NCI-H510A (cell line): Measurements from ENCODE around the gene PHF13.
"Not testable (repeated sequence)": the region's sequence is repeated elsewhere in the genome, so short reads cannot be mapped to it uniquely, and the experiment has no call there.

Experiments used
- DNase-seq: peaks from one replicate; lab custom pipeline; 2025; lab: John Stamatoyannopoulos, UW

Gene PHF13

DNA sequence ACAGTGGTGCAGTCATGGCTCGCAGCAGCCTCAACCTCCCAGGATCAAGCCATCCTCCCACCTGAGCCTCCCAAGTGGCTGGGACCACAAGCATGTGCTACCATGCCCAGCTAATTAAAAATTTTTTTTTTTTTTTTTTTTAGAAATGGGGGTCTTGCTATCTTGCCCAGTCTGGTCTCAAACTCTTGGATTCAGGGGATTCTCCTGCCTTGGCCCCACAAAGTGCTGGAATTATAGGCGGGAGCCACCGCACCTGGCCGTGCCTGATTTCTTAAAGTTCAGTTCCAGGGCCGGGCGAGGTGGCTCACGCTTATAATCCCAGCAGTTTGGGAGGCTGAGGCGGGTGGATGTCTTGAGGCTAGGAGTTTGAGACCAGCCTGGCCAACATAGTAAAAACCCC, 17.5 kb downstream of the PHF13 start:
- DNase-seq = no peak

- no peak for DNase-seq
Measured at GRCh38 chr1:6632588-6633514, 19.3 kb downstream of the PHF13 start.

DNA sequence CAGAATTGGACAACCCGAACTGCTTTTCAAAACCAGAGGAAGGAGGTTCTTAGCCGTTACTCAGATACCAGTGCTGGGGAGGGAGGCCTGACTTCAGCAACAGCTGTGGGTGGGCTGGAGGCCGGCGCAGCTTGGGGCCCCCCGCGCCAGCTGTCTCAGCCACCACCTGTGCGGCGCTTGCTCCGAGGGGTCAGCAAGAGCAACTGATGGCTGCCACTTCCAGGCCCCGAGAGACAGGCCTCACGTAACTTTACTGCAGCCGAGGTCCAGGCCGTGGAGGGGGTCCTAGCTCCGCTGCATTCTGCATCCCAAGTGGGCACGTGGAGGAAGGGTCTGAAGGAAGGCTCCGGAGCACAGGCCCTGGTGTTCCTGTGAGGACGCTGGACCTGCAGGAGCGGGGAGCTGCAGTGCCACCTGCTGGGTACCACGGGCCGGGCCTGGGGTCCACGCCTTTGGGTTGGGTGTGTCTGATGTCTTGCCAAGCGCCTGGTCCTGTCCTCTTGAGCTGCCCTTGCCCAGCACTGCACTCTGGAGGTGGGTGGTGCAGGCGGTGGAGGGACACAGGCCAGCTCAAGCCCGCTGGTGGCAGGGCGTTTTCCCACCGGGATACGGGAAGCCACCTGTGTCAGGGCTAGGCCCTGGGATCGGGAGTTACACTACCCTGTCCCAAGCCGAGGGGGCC, 21.0 kb downstream of the PHF13 start:
- DNase-seq = peak; percentile 22

GRCh38 chr1:6635161-6635909, 21.8 kb downstream of the PHF13 start:
- no peak for DNase-seq

DNA sequence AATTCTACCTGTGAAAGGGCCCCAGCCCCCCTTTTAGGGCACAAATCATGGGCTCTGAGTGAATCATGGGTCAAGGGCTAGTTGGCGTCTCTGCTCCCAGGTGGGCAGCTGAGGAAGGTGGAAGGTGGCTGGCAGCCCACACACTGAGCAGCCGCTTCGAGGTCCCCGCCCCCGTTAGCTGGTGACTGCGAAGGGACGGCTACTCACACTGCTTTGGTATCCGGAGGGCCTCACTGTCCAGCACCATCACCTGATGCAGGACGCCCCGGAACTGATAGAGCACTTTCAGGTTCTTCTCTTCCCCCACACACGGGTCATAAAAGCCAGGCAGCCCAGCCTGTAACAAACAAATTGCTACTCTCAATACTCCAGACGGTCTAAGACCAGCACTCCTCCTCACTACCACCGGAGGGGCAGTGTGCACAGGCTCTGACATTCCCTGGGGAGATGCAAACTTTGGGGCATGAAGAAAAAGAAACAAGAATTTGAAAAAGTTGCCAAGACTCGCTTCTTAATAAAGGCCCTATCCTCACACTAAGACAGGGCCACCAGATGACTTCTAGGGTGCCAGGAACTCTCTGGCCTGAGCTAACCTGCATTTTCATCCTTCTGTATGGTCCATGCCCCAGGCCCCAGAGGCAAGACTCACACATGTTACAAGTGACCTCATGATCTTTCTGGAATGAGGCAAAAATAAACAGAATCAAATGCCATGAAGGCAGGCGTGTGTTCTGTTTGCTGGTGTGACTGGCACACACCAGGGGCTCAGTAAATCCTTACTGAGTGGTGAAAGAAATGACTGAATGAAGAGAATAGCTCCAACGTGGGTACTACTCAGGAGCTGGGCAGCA, 22.6 kb downstream of the PHF13 start:
- DNase-seq = no peak

DNA sequence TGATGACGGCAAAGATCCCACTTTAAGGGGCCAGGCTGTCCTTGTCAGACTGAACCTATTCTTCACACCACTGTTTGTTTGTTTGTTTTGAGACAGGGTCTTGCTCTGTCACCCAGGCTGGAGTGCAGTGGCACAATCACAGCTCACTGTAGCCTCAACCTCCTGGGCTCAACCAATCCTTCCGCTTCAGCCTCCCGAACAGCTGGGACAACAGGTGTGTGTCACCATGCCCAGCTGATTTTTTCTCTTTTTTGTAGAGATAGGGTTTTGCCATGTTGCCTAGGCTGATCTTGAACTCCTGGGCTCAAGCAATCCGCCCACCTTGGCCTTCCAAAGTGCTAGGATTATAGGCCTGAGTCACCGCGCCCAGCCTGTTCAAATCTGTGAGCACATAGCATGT, 23.2 kb downstream of the PHF13 start:
- not testable (repeated sequence) for DNase-seq

GRCh38 chr1:6637770-6638169, 24.2 kb downstream of the PHF13 start:
- DNase-seq = no peak

DNA sequence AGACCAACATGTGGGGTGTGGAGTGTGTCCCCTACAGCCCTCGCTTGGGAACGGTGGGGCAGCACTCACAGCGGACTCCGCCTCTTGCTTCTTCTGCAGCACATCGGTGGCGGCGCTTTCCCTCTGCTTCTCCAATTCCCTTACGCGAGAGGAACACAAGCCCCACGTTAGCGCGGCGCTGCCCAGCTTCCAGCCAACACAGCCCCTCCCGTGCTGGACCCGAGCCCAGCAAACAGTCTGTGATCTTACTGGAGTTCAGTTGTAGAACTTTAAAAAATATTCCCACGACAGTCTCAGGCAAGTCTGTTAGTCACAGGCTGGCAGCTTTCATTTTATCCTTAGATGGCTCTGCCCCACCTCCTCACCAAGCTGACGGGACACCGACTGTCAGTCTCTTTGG, 24.7 kb downstream of the PHF13 start:
- no peak for DNase-seq

DNA sequence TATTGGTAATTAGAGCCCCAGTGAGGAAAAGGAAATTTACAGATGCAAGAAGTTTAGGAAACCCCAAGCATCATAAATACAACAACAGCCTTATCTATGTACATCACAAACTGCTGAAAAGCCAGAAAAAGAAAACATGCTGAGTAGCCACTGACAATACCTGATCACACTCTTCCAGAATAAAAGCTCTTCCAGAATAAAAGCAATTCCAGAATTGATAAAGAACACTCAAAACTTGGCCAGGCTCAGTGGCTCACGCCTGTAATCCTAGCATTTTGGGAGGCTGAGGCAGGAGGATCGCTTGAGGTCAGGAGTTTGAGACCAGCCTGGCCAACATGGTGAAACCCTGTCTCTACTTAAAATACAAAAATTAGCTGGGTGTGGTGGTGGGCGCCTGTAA, 27.3 kb downstream of the PHF13 start:
- DNase-seq = not testable (repeated sequence)

- no peak for DNase-seq
Measured at GRCh38 chr1:6645018-6645417, 31.5 kb downstream of the PHF13 start.

GRCh38 chr1:6646499-6647148, 33.1 kb downstream of the PHF13 start:
- peak; percentile 25 for DNase-seq

GRCh38 chr1:6648556-6648955, 35.0 kb downstream of the PHF13 start:
- DNase-seq = no peak

DNA sequence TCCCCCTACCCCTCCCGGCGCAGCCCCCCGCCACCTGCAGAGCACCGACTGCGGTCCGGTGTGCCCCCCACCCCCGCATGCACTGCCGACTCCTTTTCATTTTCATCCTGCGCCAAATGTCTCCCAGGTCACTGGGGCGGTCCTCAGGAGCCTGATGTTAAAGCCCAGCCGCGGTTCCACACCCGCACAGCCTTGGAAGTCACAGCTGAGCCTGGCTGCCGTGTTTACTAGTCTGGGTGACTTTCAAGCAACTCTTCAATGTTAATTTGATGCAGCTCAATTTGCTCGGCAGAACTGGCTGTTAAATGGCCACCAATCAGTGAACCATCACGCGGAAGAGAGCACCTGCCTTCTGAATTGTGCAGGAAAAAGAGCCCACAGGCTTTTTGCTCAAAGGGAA, 38.4 kb downstream of the PHF13 start:
- DNase-seq = no peak

DNA sequence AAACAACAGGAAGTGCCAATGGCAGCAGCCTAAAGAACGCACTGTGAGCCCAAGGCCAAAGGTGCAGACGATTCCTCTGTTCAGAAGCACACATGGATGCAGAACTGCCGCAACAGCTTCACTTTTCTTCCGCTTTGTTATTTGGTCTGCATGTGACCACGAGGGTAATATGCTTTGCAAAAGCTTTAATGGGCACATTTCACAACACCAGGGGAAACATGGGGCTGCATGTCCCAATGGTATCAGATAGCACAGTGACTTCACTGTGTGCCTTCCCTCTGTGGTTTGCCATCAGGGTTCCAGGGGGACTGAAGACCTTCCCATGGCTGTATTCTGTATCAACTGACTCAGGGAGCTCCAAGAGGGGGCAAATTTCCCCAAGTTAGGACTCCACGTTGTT, 39.5 kb downstream of the PHF13 start:
- DNase-seq = no peak

DNA sequence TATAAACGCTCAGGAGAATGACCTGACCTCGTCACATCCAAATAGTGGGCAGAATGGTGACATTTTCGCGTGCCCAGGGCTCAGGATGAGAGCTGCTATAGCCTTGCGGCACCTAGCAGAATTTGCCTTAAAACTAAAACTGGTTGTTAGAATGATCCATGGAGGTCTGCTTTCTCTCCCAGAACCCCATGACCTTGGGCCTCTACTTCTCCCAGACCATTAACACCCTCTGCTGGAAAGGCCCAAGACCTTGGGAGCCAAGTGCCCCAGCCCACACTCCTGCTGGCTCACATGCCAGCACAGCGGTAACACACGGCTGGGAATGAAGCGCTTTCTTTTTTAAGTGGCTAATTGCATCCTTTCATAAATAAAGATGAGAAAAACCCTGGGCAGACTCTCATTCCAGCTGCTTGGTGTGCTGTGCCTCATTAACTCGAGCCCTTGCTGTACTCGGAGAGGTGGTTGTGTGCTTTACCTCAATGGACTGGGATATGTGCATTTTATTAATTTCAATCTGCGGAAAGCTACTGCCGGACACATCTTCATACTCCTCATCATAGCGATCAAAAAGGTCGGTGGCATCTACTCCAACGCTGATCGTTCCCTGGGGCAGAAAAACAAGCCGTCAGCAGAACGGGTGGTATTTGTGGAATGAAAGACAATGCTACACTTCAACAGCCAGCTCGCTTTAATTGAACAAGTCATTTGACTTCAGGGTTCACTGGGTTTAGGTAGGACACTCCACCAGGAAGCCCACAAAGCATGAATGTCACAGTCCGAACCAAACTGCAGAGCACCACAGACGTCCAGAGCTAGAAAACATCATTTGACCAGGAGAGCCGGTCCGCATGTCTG, 40.1 kb downstream of the PHF13 start:
- no peak for DNase-seq

- DNase-seq = no peak
Measured at GRCh38 chr1:6657138-6657537, 43.6 kb downstream of the PHF13 start.

GRCh38 chr1:6658359-6659060, 45.0 kb downstream of the PHF13 start:
- no peak for DNase-seq

DNA sequence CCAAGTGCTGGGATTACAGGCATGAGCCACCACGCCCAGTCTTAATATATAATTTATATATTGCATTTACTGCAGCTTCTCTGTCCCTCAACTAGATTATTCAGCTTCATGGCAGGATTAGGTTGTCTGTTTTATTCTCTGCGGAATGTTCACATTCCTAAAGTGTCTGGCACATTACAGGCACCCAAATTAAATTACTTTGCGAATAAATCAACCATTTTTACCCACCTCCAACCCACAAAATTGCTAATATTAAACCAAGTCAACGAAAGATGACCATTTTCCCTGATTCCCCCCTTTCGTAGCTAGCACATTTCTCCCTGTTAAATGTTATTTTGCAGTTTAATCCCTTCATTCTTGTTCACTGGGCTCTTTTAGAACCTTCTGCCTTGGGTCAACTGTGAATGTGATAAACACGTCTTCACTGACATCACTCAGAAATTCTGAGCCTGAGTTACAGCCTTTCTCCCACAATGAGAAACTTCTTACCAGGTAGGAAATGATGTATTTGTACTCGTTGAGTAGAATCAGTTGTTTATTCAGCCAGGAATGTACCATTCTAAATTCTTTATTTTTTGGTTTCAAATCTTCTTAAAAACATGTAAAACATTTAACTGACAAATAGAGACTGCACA, 47.0 kb downstream of the PHF13 start:
- no peak for DNase-seq

GRCh38 chr1:6662468-6662867, 48.9 kb downstream of the PHF13 start:
- DNase-seq = not testable (repeated sequence)
